HG02870 (cell line): ENCODE data around the gene JMY.
A peak's percentile ranks its signal among the peaks of the same experiment; 100 is the strongest.

Experiments used
- ATAC-seq: cut with Tn5 transposase; IDR thresholded peaks from one replicate; pipeline ENCODE4 v1.9.1; 2021; ENCODE audit warnings: mild to moderate bottlenecking, moderate library complexity; ENCODE audit not compliant: unreplicated experiment

Gene JMY

DNA sequence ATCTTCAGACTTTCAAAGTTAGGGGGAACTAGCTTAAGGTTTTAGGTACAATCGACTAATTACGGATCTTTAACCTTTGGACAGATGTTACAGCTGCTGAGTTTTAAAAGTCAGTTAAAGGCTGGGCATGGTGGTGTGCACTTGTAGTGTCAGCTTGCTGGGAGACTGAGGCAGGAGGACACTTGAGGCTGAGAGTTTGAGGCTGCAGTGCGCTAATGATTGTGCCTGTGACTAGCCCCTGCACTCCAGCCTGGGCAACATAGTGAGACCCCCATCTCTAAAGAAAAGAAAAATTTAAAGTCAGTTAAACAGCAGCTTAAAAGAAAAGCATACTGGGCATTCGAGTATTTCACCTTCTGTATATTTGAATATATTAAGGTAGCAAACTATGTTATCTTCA is 51.4 kb downstream of the JMY start:
- ATAC-seq = no peak

DNA sequence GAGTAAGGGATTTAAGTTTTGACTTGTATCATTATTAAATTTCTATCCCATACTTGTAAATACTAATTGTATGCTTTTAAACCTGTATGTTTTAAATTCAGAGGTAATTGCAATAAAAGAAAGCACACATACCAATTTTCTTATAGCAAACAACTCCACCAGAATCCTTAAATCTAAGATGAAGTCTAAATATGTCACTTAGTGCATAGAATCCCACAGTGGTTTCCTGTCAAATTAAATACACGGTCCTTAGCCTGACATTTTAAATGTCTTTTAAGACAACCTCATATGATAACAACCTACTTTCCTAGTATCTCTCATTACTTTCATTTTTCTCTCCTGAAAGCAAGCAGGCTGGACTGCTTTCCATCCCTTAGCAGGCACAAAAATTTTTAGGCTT is 52.0 kb downstream of the JMY start:
- ATAC-seq = no peak

DNA sequence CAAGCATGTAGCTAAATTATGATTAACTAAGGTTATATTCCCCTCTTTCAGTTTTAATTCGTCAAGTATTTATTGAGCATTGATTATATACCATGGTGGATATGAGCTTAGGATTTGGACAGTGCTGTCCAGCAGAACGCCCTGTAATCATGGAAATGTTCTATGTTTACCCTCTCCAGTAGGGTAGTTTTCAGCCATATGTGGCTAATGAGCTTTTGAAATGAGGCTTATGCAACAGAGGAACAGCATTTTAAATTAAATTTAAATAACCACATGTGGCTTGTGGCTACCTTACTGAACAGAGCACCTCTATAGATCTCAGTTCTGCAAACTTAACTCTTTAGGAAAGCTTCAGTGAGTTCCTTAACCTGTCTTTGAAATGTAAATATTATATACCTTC is 59.1 kb downstream of the JMY start:
- ATAC-seq = peak; percentile 54

DNA sequence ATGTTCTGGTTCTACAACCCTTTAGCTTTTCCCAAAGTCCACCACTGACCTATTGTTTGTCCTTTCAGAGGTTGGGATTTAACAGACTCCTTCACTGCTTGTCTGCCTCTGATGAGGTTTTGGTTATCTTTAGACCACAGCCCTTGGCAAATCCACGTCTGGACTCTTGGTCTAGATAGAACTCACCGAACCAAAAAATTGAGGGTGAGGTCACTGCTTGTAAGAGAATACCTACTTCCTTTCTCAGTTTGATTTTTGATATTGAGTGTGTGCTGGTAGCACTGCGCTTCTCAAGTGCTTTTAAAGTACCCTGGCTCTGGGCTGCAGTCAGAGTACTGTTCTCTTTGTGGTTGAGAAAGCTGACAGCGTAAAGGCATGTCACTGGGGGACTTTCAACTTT is 61.7 kb downstream of the JMY start:
- ATAC-seq = no peak

DNA sequence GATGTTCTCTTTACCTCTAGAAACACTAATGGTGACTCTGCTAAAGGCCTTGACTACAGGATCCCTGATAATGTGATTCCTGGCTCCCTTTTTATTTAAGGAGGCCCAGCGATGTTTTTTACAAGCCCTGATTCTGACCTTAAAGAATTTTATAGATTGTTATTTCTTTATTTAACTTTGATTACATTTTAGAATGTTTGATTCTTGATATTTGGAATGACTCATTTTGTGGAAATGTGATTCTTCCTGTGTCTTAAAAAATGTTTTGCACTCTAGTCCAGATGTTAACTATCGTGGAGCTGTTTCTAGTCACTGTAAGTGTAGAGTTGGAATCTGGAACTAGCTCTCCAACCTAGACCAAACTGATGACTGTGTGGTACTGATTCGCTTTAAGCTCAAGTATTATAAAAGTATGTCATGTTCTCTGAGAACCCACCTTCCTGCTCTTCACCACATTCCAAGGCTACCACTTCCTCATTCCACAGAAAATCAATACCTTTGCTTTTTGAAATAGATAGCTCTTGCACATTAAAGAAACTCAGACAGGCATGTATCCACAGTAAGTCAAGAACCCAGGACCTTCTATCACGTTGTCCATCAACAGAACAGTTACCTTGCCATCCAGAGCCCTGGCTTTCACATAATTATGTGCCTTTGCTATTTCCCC is 65.2 kb downstream of the JMY start:
- no peak for ATAC-seq

DNA sequence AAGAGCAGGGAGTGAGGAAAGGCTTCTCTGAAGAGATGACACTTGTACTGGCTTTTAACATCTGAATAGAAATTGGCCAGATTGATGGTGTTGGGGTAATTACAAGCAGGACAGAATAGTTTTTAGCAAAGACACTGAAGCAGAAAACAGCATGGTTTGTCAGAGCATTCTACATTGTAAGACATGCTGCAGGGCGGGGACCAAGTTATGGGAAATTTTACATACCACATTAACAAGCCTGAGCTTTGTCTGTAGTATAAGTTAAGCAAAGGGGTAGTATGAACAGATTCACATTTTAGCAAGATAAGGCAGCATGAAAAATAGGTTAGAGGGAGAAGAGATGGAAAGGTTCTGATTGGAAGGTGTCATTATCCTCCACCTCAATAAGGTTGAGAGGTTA is 66.5 kb downstream of the JMY start:
- ATAC-seq = no peak

DNA sequence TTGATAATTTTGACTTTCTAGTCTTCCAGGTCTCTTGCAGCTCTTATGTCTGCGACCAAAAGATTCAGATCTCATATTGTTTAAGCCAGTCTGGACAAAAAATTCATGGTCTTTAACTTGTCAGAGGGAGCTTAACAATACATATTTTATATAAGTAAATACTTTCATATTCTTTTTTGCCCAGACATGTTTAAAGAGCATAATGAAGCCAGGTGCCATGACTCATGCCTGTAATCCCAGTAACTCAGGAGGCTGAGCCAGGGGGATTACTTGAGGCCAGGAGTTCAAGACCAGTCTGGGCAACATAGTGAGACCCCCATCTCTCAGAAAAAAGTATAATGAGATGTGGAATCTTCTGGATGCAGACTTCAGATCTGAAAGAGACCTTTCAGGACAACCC is 69.8 kb downstream of the JMY start:
- ATAC-seq = no peak

DNA sequence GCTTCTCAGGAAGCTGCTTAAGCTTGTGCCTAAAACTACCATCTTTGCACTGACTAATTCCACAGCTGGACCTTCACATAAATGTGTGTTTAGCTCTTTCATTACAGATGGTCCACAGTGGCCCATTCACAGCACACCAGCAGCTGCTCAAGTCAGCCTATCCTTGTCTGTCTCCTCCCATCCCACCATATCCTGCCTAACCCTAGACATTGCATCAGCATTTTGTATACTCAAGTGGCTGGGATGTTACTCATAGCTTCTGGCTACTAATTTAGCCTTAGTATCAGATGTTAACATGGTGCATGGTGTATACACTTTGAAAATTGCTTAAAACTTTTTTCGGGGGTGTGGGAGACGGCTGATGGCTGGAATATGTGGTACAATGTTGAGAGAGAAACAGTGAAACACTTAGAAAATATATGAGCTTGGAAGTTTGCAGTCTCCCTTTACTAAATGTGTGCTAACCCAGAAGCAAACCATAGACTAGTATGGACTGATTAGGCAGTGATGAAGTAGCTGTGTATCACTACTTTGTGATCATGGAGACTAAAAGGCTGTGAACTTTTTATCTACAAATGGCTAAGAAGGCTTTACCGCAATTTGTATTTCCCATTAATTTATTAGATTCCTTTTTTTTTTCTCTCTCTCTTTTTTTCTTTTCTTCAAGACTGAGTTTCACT is 83.1 kb downstream of the JMY start:
- ATAC-seq = no peak

DNA sequence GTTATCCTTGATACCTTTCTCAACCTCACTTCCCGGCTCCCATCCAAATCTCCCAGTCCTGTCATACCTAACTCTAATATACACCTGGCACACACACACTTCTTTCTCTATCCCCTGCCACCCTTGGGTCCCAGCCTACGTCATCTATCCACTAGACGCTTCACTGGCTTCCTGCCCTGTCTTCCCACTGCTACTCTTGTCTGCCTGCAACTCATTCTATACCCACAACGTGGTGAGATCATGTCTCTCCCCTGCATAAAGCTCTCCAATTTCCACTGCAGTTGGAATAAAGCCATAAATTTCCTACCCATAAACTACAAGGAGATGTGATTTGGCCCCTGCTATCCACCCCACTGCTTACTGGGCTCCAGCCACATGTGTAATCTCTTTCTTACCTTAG is 93.5 kb downstream of the JMY start:
- no peak for ATAC-seq

DNA sequence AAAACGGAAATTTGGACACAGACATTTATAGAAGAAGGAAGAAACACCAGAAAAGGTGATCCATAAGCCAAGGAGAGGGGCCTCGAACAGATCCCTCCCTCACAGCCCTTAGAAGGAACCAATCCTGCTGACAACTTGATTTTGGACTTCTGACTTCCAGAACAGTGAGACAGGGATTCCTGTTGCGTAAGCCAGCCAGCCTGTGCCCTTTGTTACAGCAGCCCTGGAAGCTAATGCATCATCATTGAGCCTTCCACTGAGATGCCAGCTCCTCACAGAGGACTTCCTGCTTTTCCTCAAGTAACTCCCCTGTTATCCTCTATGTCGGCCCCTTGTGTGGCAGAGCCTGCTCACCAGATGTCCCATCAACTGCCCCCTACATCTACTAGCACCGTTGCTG is 94.1 kb downstream of the JMY start:
- ATAC-seq = no peak

DNA sequence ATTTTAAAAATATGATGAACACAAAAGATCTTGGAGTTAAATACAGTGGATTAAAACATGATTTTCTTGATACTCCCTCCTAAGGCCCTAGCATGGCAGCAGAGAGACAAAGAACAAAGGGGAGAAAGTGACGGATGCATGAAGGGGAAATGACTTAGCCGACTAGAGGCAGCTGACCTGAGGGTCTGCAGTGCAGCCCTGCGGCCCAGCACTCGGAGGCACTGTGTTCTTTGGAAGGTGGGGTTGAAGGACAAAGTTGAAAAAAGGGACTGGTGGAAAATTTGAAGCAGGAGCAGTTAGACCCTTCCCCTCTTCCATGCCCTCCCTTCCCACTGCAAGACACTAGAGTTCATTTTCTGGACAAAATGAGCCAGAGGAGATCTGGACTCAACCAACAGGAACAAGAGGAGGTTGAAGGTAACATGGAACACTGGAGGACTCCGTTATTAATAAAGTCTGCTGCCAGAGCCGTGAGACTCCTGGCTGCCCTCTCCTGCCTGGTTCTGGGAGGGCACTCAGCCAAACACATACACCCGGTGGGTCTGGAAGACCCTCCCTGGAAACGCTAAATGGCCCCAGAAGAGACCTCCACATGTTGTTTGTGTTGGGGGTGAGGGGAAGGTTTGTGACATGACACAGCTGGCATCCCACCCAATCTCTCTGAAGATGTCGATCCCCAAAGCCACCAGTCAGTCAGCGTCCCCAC is 98.1 kb downstream of the JMY start:
- ATAC-seq = no peak

DNA sequence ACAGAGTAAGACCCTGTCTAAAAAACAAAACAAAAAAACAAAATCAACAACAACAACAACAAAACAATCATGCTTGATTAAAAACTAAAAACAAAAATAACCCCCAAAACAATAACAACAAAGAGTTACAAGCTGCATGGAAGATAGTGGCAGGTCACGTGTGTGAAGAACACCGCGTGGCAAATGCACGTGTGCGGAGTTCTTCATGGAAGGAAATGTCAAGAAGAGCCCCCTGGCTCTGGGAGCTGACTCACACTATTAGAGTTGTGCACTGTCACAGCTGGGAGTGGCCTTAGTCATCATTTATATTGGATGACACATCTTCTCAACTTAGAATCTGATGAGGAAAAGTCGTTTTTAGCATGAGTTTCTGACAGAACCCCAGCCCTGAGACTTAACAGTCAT is 110.5 kb downstream of the JMY start:
- no peak for ATAC-seq

DNA sequence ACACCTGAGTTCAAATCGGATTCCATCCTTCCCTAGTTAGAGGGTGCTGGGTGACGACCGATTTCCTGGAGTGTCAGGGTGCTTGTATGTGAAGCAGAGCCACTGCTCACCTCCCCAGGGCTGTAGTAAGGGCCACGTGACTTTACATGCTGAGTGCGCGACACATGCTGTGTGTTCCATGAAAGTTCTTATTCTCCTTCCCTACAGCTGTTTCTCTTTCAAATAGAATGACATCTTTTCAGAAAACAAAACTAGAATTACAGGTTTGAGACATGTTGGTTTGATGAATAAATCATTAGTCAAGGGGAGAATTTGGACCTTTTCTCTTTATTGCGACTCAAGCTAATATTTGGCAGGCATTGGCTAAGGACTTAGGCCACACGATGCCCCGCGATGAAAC is 113.1 kb downstream of the JMY start:
- no peak for ATAC-seq

DNA sequence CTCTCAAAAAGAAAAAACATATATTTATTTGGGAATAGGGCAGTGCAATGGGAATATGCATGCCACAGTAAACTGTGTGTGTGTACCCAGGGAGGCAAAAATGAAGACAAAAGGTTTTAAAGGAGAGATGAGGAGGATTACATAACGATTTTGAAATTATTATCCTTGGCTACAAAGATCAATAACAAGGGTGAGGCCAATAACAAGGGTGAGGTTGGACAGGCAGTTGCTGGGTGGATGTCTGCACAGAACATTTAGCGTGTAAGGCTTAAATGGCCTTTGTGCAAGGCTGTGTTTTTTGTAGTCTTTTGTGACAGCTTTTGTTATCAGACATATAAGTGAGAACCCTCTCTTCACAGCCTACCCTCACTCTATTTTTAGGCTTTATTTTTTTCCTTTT is 114.0 kb downstream of the JMY start:
- ATAC-seq = no peak

DNA sequence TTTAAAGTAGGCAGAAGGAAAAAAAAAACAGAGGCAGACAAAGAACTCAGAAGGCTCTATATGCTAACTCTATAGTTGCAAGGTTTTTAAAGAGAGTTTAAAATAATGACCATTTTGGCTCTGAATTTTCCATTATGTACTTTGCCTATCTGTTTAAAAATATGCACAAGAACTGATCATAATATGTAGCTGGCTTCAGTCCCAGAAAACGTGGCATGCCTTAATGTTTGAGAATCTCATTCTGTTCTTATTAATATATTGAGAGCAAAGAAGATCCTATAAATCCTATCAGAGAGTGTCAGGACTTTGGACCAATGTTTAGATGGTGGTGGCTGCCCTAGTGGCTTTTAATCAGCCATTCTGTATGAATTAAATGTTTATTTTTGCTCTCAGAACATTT is 121.5 kb downstream of the JMY start:
- ATAC-seq = no peak
